ENCODE results near the gene DGKG. TPM values are rescaled to one million over a fixed set of nuclear protein-coding genes. Genes with fewer than 3 reads are reported as not detected.

The DGKG gene
- polyA plus RNA-seq, 3 donors: 4.2 to 9.2 (median 4.3) TPM

GRCh38 chr3:186220365-186220764 lies 141.7 kb downstream of the DGKG start:
- Histone ChIP-seq H3K9me3 (replicated peaks in 1 of 2; ENCODE audit: control insufficient read depth in 1 of 2, insufficient read depth in 1 of 2, low read length in 2 of 2) (no peaks in the 10 kb centered on the region), H3K4me3 (replicated peaks in 1 of 3; ENCODE audit: low read depth in 2 of 3, low read length in 3 of 3) (no peak overlapping the region), H2AFZ (ENCODE audit: insufficient read depth, low read depth, low read length, poor library complexity, severe bottlenecking) (no peak overlapping the region), H3K27me3 (ENCODE audit: control insufficient read depth in 2 of 2, insufficient read depth in 2 of 2, low read length in 2 of 2) (no peaks in the 10 kb centered on the region), H3K4me1 (ENCODE audit: control insufficient read depth in 1 of 2, insufficient read depth in 2 of 2, low read length in 2 of 2) (no peaks in the 10 kb centered on the region), H4K20me1 (ENCODE audit: insufficient read depth, low read length) (no peaks in the 10 kb centered on the region), H3K79me2 (ENCODE audit: insufficient read depth, low read length) (no peaks in the 10 kb centered on the region), H3K9ac (ENCODE audit: insufficient read depth, low read length, poor library complexity, severe bottlenecking) (no peak overlapping the region), H3K36me3 (replicated peaks in 1 of 2; ENCODE audit: control insufficient read depth in 1 of 2, insufficient read depth in 2 of 2, low read length in 2 of 2) (peaks cover 45 to 93% of the 10 kb centered on the region in 2 donors), H3K4me2 (replicated peaks; ENCODE audit: extremely low read depth, low read length, poor library complexity, severe bottlenecking) (no peak overlapping the region), H3K27ac (ENCODE audit: low read depth in 1 of 2, low read length in 2 of 2) (no peak overlapping the region)
- Mint-ChIP-seq H3K36me3 (peaks cover 65 to 87% of the 10 kb centered on the region in 2 donors), H3K27ac (no peak overlapping the region), H3K4me3 (no peak overlapping the region), H3K27me3 (ENCODE audit: low read depth in 3 of 3) (peaks cover 0 to 2% (median 0%) of the 10 kb centered on the region in 3 donors), H3K9me3 (no peaks in the 10 kb centered on the region), H3K4me1 (no peaks in the 10 kb centered on the region)
- TF ChIP-seq, protein P1, sequence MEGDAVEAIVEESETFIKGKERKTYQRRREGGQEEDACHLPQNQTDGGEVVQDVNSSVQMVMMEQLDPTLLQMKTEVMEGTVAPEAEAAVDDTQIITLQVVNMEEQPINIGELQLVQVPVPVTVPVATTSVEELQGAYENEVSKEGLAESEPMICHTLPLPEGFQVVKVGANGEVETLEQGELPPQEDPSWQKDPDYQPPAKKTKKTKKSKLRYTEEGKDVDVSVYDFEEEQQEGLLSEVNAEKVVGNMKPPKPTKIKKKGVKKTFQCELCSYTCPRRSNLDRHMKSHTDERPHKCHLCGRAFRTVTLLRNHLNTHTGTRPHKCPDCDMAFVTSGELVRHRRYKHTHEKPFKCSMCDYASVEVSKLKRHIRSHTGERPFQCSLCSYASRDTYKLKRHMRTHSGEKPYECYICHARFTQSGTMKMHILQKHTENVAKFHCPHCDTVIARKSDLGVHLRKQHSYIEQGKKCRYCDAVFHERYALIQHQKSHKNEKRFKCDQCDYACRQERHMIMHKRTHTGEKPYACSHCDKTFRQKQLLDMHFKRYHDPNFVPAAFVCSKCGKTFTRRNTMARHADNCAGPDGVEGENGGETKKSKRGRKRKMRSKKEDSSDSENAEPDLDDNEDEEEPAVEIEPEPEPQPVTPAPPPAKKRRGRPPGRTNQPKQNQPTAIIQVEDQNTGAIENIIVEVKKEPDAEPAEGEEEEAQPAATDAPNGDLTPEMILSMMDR (IDR thresholded peaks at IDR 0.05): no peak
- intact Hi-C loops (cut with micrococcal nuclease): no loop called here
- no peak for DNase-seq
- 100% methylated on average over 3 of the region's 6 CpGs for WGBS (ENCODE audit: insufficient coverage)

DNA sequence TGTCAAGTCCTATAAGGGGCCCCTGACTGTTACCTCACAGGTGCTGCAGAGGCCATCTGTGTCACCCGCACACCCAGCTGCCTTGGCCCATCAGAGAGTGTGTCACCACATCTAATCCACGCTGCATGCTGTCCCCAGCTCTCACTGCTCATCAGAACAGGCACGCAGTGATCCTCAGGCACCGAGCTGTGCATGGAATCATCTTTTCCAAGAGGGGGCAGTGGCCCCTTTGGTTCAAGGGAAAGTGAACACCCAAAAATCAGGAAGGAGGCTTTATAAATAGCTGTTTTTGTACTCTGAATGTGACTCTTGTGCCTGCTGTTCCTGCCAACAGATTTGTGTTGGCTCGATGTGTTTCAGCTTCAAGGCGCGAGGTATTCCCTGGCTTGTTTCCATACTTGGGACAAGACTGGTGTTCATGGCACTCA lies 142.8 kb downstream of the DGKG start:
- 93% methylated on average over 6 of the region's 7 CpGs for WGBS (ENCODE audit: insufficient coverage)
- Mint-ChIP-seq H3K36me3 (peaks cover 63 to 85% of the 10 kb centered on the region in 2 donors), H3K4me1 (no peaks in the 10 kb centered on the region), H3K27me3 (ENCODE audit: low read depth in 3 of 3) (peaks cover 0 to 2% (median 0%) of the 10 kb centered on the region in 3 donors), H3K9me3 (no peaks in the 10 kb centered on the region), H3K27ac (peak overlapping the region in 2 of 7 donors; percentile 52 to 75), H3K4me3 (no peak overlapping the region)
- H3K27ac ChIP-seq (ENCODE audit: low read depth in 1 of 2, low read length in 2 of 2): no peak overlapping the region
- no peaks in the 10 kb centered on the region for H3K27me3 ChIP-seq (ENCODE audit: control insufficient read depth in 2 of 2, insufficient read depth in 2 of 2, low read length in 2 of 2)
- H3K4me3 ChIP-seq (replicated peaks in 1 of 3; ENCODE audit: low read depth in 2 of 3, low read length in 3 of 3): no peak overlapping the region
- intact Hi-C loops (cut with micrococcal nuclease): no loop called here
- H3K9me3 ChIP-seq (replicated peaks in 1 of 2; ENCODE audit: control insufficient read depth in 1 of 2, insufficient read depth in 1 of 2, low read length in 2 of 2): no peaks in the 10 kb centered on the region
- no peak overlapping the region for H3K9ac ChIP-seq (ENCODE audit: insufficient read depth, low read length, poor library complexity, severe bottlenecking)
- DNase-seq: no peak
- no peak overlapping the region for H2AFZ ChIP-seq (ENCODE audit: insufficient read depth, low read depth, low read length, poor library complexity, severe bottlenecking)
- peaks cover 45 to 90% of the 10 kb centered on the region in 2 donors for H3K36me3 ChIP-seq (replicated peaks in 1 of 2; ENCODE audit: control insufficient read depth in 1 of 2, insufficient read depth in 2 of 2, low read length in 2 of 2)
- no peak overlapping the region for H3K4me2 ChIP-seq (replicated peaks; ENCODE audit: extremely low read depth, low read length, poor library complexity, severe bottlenecking)
- no peaks in the 10 kb centered on the region for H3K4me1 ChIP-seq (ENCODE audit: control insufficient read depth in 1 of 2, insufficient read depth in 2 of 2, low read length in 2 of 2)
- H4K20me1 ChIP-seq (ENCODE audit: insufficient read depth, low read length): no peaks in the 10 kb centered on the region
- H3K79me2 ChIP-seq (ENCODE audit: insufficient read depth, low read length): no peaks in the 10 kb centered on the region
- TF ChIP-seq, protein P1 (IDR thresholded peaks at IDR 0.05): no peak
